WTC11 (cell line): ENCODE measurements around the gene RTCA. TPM values are rescaled to one million over a fixed set of nuclear protein-coding genes. Genes with fewer than 3 reads are reported as not detected.

Experiments used
- ATAC-seq: fragments of 200-7000 bp; cut with Tn5 transposase; 2 replicates; pipeline ENCODE4 v1.10.0; 2021; ENCODE audit warnings: mild to moderate bottlenecking, moderate library complexity
- CTCF ChIA-PET: fragments of 300-600 bp; sonication (Branson Sonifier 250); formaldehyde crosslinking; loops from one replicate; lab custom pipeline; 2021; ENCODE audit warnings: antibody characterized with exemption; lab: Charles Lee
- POLR2A ChIA-PET: fragments of 350-600 bp; sonication (Branson Sonifier 250); formaldehyde crosslinking; loops from one replicate; lab custom pipeline; 2021; ENCODE audit warnings: antibody characterized with exemption; lab: Charles Lee
- DNase-seq: peaks from one replicate; pipeline ENCODE4 v3.0.0; 2021; ENCODE audit warnings: low spot score
- H3K27ac Mint-ChIP-seq: 2 replicates; pipeline ENCODE4 v1.8.0; 2021; ENCODE audit warnings: mixed read lengths
- H3K27me3 Mint-ChIP-seq: 2 replicates; pipeline ENCODE4 v1.8.0; 2021; ENCODE audit warnings: low read depth, mild to moderate bottlenecking, moderate library complexity, mixed read lengths
- H3K36me3 Mint-ChIP-seq: 2 replicates; pipeline ENCODE4 v1.8.0; 2021; ENCODE audit warnings: mixed read lengths
- H3K4me1 Mint-ChIP-seq: 2 replicates; pipeline ENCODE4 v1.8.0; 2022; ENCODE audit warnings: mixed read lengths
- H3K4me3 Mint-ChIP-seq: 2 replicates; pipeline ENCODE4 v1.8.0; 2021; ENCODE audit warnings: mild to moderate bottlenecking, moderate library complexity, mixed read lengths
- H3K9me3 Mint-ChIP-seq: 2 replicates; pipeline ENCODE4 v1.8.0; 2021; ENCODE audit warnings: mixed read lengths
- AR ChIP-seq: fragments of 250-450 bp; sonication (Bioruptor Pico); IDR thresholded peaks from 2 replicates; pipeline ENCODE4 v1.9.0; 2021; ENCODE audit warnings: mild to moderate bottlenecking
- CTCF ChIP-seq: fragments of 200-600 bp; IDR thresholded peaks from 2 replicates; pipeline ENCODE4 v1.8.0; 2022; ENCODE audit warnings: antibody characterized with exemption
- ELF4 ChIP-seq: sonication (generic); formaldehyde crosslinking; IDR thresholded peaks from 2 replicates; pipeline ENCODE4 v1.8.1; 2022; ENCODE audit warnings: low read depth, mild to moderate bottlenecking, moderate library complexity, missing genetic modification reagents
- GABPB1 ChIP-seq: sonication (generic); formaldehyde crosslinking; IDR thresholded peaks from 2 replicates; pipeline ENCODE4 v1.8.1; 2023; ENCODE audit warnings: mild to moderate bottlenecking, missing genetic modification reagents
- NFE2L1 ChIP-seq: sonication (generic); formaldehyde crosslinking; IDR thresholded peaks from 2 replicates; pipeline ENCODE4 v1.8.1; 2023; ENCODE audit warnings: missing genetic modification reagents
- NR2C2 ChIP-seq: sonication (generic); formaldehyde crosslinking; IDR thresholded peaks from 2 replicates; pipeline ENCODE4 v1.8.0; 2022; ENCODE audit warnings: mild to moderate bottlenecking, missing genetic modification reagents
- NR3C1 ChIP-seq: sonication (generic); formaldehyde crosslinking; conservative IDR thresholded peaks from 2 replicates; pipeline ENCODE4 v1.8.1; 2023; ENCODE audit warnings: low read depth, mild to moderate bottlenecking, missing genetic modification reagents
- SOX15 ChIP-seq: fragments of 250-450 bp; sonication (Bioruptor Pico); IDR thresholded peaks from 2 replicates; pipeline ENCODE4 v1.9.0; 2021; ENCODE audit warnings: mild to moderate bottlenecking
- TP53 ChIP-seq: sonication (generic); formaldehyde crosslinking; IDR thresholded peaks from 2 replicates; pipeline ENCODE4 v1.8.1; 2023; ENCODE audit warnings: mild to moderate bottlenecking, missing genetic modification reagents
- ZMAT4 ChIP-seq: fragments of 250-450 bp; sonication (Bioruptor Pico); IDR thresholded peaks from 2 replicates; pipeline ENCODE4 v1.9.0; 2021; ENCODE audit warnings: mild to moderate bottlenecking
- ZNF138 ChIP-seq: sonication (generic); formaldehyde crosslinking; conservative IDR thresholded peaks from 2 replicates; pipeline ENCODE4 v1.8.1; 2022; ENCODE audit warnings: mild to moderate bottlenecking, moderate library complexity, missing genetic modification reagents
- ZNF317 ChIP-seq: sonication (generic); formaldehyde crosslinking; IDR thresholded peaks from 2 replicates; pipeline ENCODE4 v1.8.1; 2023; ENCODE audit warnings: low read depth, mild to moderate bottlenecking, moderate library complexity, missing genetic modification reagents, borderline replicate concordance
- ZNF396 ChIP-seq: fragments of 250-450 bp; sonication (Bioruptor Pico); IDR thresholded peaks from 2 replicates; pipeline ENCODE4 v1.8.0; 2021; ENCODE audit warnings: mild to moderate bottlenecking, moderate library complexity, borderline replicate concordance
- total RNA-seq: library from RNA; stranded (reverse); gene quantifications from 3 replicates; pipeline ENCODE4 v1.2.3, GENCODE V29; 2021
- TF ChIP-seq, protein P1 (sequence below): sonication (generic); formaldehyde crosslinking; IDR thresholded peaks from 2 replicates; pipeline ENCODE4 v1.8.0; 2023; ENCODE audit warnings: mild to moderate bottlenecking, missing genetic modification reagents
- TF ChIP-seq, protein P2 (sequence below): sonication (generic); formaldehyde crosslinking; IDR thresholded peaks from 2 replicates; pipeline ENCODE4 v1.8.1; 2023; ENCODE audit warnings: mild to moderate bottlenecking, missing genetic modification reagents, borderline replicate concordance

RTCA gene
- total RNA-seq, 1 experiment from 2014 or later, result 35.7 TPM

DNA sequence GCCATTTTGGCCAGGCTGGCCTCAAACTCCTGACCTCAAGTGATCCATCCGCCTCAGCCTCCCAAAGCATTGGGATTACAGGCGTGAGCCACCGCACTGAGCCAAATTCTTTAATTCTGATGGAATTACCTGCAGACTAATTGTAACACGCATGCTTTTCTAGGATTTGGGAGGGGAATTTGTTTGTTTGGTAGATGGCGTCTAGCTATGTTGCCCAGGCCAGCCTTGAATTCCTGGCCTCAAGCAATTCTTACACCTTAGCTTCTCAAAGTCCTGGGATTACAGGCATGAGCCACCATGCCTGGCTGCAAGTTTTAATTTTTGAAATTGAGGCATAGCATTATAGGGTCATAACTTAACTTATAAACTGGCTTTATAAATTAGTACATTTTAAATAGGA is 18.6 kb downstream of the RTCA start:
- ChIA-PET CTCF (no interaction called here), POLR2A (interaction anchor here (0.6 kb wide), 1 partner anchor 198 kb away, joined by 6 read pairs; no protein-coding TSS in a partner anchor)
- no peak overlapping the region for H3K4me3 Mint-ChIP-seq
- no peak overlapping the region for H3K27ac Mint-ChIP-seq
- TF ChIP-seq NR3C1 (CRISPR knock-in tag) (no peak), ZNF138 (CRISPR knock-in tag) (no peak), ZNF396 (no peak), ZNF317 (CRISPR knock-in tag) (no peak), NR2C2 (CRISPR knock-in tag) (no peak), AR (no peak)
- TF ChIP-seq, protein P1, sequence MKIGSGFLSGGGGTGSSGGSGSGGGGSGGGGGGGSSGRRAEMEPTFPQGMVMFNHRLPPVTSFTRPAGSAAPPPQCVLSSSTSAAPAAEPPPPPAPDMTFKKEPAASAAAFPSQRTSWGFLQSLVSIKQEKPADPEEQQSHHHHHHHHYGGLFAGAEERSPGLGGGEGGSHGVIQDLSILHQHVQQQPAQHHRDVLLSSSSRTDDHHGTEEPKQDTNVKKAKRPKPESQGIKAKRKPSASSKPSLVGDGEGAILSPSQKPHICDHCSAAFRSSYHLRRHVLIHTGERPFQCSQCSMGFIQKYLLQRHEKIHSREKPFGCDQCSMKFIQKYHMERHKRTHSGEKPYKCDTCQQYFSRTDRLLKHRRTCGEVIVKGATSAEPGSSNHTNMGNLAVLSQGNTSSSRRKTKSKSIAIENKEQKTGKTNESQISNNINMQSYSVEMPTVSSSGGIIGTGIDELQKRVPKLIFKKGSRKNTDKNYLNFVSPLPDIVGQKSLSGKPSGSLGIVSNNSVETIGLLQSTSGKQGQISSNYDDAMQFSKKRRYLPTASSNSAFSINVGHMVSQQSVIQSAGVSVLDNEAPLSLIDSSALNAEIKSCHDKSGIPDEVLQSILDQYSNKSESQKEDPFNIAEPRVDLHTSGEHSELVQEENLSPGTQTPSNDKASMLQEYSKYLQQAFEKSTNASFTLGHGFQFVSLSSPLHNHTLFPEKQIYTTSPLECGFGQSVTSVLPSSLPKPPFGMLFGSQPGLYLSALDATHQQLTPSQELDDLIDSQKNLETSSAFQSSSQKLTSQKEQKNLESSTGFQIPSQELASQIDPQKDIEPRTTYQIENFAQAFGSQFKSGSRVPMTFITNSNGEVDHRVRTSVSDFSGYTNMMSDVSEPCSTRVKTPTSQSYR (CRISPR knock-in tag), result no peak
- DNase-seq (no peak), ATAC-seq (no peak)
- H3K27me3 Mint-ChIP-seq, result no peaks in the 10 kb centered on the region
- peaks cover 50% of the 10 kb centered on the region for H3K36me3 Mint-ChIP-seq
- peaks cover 7% of the 10 kb centered on the region; the same call in 1 of the 2 replicates for H3K9me3 Mint-ChIP-seq
- H3K4me1 Mint-ChIP-seq, result no peaks in the 10 kb centered on the region

DNA sequence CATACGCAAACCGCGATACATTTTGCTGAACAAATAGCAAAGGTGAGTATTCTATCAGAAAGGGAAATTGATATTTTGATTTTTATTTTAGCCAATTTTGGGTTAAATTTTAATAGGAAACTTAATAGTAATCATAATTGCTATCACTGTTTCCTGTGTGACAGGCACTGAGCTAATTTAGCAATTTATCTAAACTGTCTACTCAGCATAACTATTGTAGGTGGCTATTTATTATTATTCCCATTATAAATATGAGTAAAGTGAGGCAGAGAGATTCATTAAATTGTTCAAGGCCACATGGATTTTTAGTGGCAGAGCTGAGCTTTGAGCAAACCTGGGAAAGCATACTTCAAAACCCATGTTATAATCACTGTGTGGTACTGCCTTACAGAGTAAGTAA is 21.1 kb downstream of the RTCA start:
- H3K4me3 Mint-ChIP-seq, result no peak overlapping the region
- TF ChIP-seq NR2C2 (CRISPR knock-in tag) (no peak), ELF4 (CRISPR knock-in tag) (no peak), SOX15 (CRISPR knock-in tag) (no peak), CTCF (no peak)
- ChIA-PET POLR2A (no interaction called here), CTCF (no interaction called here)
- peaks cover 7% of the 10 kb centered on the region; the same call in 1 of the 2 replicates for H3K9me3 Mint-ChIP-seq
- no peak overlapping the region for H3K27ac Mint-ChIP-seq
- no peaks in the 10 kb centered on the region for H3K4me1 Mint-ChIP-seq
- ATAC-seq (no peak), DNase-seq (no peak)
- no peaks in the 10 kb centered on the region for H3K27me3 Mint-ChIP-seq
- peaks cover 47% of the 10 kb centered on the region for H3K36me3 Mint-ChIP-seq

- no peak overlapping the region for H3K27ac Mint-ChIP-seq
- ChIA-PET CTCF (no interaction called here), POLR2A (no interaction called here)
- H3K9me3 Mint-ChIP-seq, result peaks cover 7% of the 10 kb centered on the region; the same call in 1 of the 2 replicates
- H3K4me3 Mint-ChIP-seq, result no peak overlapping the region
- no peak for ATAC-seq
- no peak for TF ChIP-seq GABPB1 (CRISPR knock-in tag)
- TF ChIP-seq NFE2L1, result no peak
- TF ChIP-seq ZMAT4, result no peak
- TF ChIP-seq, protein P2, sequence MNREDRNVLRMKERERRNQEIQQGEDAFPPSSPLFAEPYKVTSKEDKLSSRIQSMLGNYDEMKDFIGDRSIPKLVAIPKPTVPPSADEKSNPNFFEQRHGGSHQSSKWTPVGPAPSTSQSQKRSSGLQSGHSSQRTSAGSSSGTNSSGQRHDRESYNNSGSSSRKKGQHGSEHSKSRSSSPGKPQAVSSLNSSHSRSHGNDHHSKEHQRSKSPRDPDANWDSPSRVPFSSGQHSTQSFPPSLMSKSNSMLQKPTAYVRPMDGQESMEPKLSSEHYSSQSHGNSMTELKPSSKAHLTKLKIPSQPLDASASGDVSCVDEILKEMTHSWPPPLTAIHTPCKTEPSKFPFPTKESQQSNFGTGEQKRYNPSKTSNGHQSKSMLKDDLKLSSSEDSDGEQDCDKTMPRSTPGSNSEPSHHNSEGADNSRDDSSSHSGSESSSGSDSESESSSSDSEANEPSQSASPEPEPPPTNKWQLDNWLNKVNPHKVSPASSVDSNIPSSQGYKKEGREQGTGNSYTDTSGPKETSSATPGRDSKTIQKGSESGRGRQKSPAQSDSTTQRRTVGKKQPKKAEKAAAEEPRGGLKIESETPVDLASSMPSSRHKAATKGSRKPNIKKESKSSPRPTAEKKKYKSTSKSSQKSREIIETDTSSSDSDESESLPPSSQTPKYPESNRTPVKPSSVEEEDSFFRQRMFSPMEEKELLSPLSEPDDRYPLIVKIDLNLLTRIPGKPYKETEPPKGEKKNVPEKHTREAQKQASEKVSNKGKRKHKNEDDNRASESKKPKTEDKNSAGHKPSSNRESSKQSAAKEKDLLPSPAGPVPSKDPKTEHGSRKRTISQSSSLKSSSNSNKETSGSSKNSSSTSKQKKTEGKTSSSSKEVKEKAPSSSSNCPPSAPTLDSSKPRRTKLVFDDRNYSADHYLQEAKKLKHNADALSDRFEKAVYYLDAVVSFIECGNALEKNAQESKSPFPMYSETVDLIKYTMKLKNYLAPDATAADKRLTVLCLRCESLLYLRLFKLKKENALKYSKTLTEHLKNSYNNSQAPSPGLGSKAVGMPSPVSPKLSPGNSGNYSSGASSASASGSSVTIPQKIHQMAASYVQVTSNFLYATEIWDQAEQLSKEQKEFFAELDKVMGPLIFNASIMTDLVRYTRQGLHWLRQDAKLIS (CRISPR knock-in tag), result no peak
- TF ChIP-seq TP53 (CRISPR knock-in tag), result no peak
- no peak for DNase-seq
- H3K4me1 Mint-ChIP-seq, result no peaks in the 10 kb centered on the region
- H3K27me3 Mint-ChIP-seq, result no peaks in the 10 kb centered on the region
- peaks cover 43% of the 10 kb centered on the region for H3K36me3 Mint-ChIP-seq
Measured at GRCh38 chr1:100290291-100290690, 24.3 kb downstream of the RTCA start.
